Measurements from ENCODE around the gene P2RX2. TPM values are rescaled to one million over a fixed set of nuclear protein-coding genes. Genes with fewer than 3 reads are reported as not detected.

P2RX2 gene
- total and polyA plus RNA-seq, 2 of the 4 experiments (the other 2 are of a cell fraction): not detected

DNA sequence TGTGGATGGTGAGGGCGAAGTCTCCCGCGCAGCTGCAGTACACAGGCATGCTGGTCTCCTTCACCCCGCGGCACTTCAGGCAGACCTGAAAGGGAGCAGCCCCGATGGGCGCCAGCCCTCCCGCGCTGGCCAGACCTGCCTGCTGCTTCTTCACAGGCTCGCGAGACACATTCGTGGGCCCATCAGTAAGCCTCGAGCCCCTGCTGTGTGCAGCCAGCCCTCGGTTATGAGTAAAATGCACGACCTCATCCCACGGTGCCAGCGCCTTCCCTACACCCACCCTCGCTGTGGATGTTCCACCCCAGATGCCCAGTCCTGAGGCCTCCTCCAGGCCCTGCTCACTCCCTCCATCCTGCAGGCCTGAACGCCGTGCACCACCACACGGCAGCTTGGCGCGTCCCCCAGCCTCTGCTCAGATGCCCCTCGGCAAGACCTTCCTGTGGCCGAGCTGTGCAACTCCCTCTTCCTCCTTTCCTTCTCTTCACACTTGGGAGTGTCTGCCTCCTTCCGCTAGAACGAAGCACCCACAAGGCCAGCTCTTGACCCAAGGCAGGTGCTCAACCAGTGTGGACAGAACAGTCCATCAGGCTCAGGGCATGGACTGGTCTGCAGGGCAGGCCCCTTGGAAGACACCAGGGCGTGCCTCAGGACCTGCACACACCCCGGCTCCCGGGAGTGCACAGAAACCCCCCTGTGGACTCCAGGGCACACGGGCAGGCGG lies 6.5 kb downstream of the P2RX2 start:
- Histone ChIP-seq H3K18ac (ENCODE audit: low read depth, low read length) (no peak overlapping the region), H3K27ac (ENCODE audit: insufficient read depth, low read length) (no peak overlapping the region), H2BK20ac (ENCODE audit: low read depth, low read length) (no peak overlapping the region), H2AK9ac (replicated peaks; ENCODE audit: low read depth, low read length, poor library complexity) (peak overlapping the region; percentile 55), H3K9me1 (ENCODE audit: insufficient read depth, low read length) (peaks cover 7% of the 10 kb centered on the region; the same call in 1 of the 2 replicates), H3K9ac (ENCODE audit: low read depth, low read length) (no peak overlapping the region), H4K91ac (ENCODE audit: insufficient read depth, low read depth, low read length) (no peak overlapping the region), H3K4me2 (ENCODE audit: low read depth, low read length) (no peak overlapping the region), H3K4me1 (ENCODE audit: control insufficient read depth, insufficient read depth, low read length) (peaks cover 12% of the 10 kb centered on the region), H3K27me3 (ENCODE audit: control insufficient read depth, insufficient read depth, low read length) (peaks cover 2% of the 10 kb centered on the region; the same call in 1 of the 2 replicates), H4K5ac (ENCODE audit: low read depth, low read length) (no peak overlapping the region), H2BK15ac (ENCODE audit: low read depth, low read length) (no peak overlapping the region), H2BK5ac (ENCODE audit: low read depth, low read length, poor library complexity, severe bottlenecking) (no peak overlapping the region), H3K79me1 (ENCODE audit: low read depth in 1 of 2, low read length in 2 of 2) (no peaks in the 10 kb centered on the region; a peak in 1 of 4 replicates), H4K20me1 (ENCODE audit: insufficient read depth, low read length) (no peaks in the 10 kb centered on the region; the same call in 1 of the 2 replicates), H2AK5ac (ENCODE audit: low read depth, low read length) (no peak overlapping the region), H3K9me3 (ENCODE audit: control insufficient read depth, insufficient read depth, low read length) (no peaks in the 10 kb centered on the region), H3K14ac (replicated peaks; ENCODE audit: low read depth, low read length) (no peak overlapping the region), H2AFZ (replicated peaks; ENCODE audit: low read length, poor library complexity) (no peak overlapping the region), H3K23ac (ENCODE audit: low read depth, low read length) (no peak overlapping the region), H3K56ac (ENCODE audit: extremely low read depth, insufficient read depth, low read length) (no peak overlapping the region), H3K4ac (ENCODE audit: low read depth, low read length) (no peak overlapping the region), H3K36me3 (ENCODE audit: control insufficient read depth, insufficient read depth, low read length) (peaks cover 11% of the 10 kb centered on the region), H3K4me3 (ENCODE audit: insufficient read depth, low read depth, low read length) (no peak overlapping the region), H2BK120ac (ENCODE audit: low read depth, low read length) (no peak overlapping the region), H4K8ac (ENCODE audit: low read depth in 2 of 2, low read length in 2 of 2) (no peak overlapping the region)
- DNase-seq (no peak), ATAC-seq (ENCODE audit: low read depth) (no peak)
- ChIA-PET CTCF (no interaction called here), POLR2A (ENCODE audit: unreplicated experiment) (no interaction called here)
- in situ Hi-C loops (cut with MboI; ENCODE audit: low sequenced_read_pairs): no loop called here
- BruUV-seq (replicated peaks): no TSS peak
- intact Hi-C loops (cut with micrococcal nuclease): no loop called here
- TF ChIP-seq, protein P1, sequence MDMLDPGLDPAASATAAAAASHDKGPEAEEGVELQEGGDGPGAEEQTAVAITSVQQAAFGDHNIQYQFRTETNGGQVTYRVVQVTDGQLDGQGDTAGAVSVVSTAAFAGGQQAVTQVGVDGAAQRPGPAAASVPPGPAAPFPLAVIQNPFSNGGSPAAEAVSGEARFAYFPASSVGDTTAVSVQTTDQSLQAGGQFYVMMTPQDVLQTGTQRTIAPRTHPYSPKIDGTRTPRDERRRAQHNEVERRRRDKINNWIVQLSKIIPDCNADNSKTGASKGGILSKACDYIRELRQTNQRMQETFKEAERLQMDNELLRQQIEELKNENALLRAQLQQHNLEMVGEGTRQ (IDR thresholded peaks at IDR 0.05; ENCODE audit: low read depth, low read length): no peak
- TF ChIP-seq RCOR1 (IDR thresholded peaks at IDR 0.05; ENCODE audit: insufficient replicate concordance, low read length) (no peak), FOS (IDR thresholded peaks at IDR 0.05; ENCODE audit: low read depth, low read length) (no peak), CHD1 (IDR thresholded peaks at IDR 0.05; ENCODE audit: low read depth, low read length) (no peak), SMC3 (IDR thresholded peaks at IDR 0.05; ENCODE audit: low read depth, low read length) (no peak), NFE2L2 (IDR thresholded peaks at IDR 0.05; ENCODE audit: low read depth, low read length) (no peak), CTCF (conservative IDR thresholded peaks at IDR 0.05; ENCODE audit: low read depth, low read length) (no peak), MXI1 (IDR thresholded peaks at IDR 0.05; ENCODE audit: borderline replicate concordance, low read depth, low read length) (no peak)
- 91% methylated on average over 23 of the region's 32 CpGs; no CpG with 5 or more reads in 1 of the 2 experiments for WGBS, 2 experiments (ENCODE audit: extremely low coverage in 2 of 2, insufficient read length in 1 of 2)
- dilution Hi-C loops (cut with HindIII; ENCODE audit: low sequenced_read_pairs, unreplicated experiment): no loop called here

Measured in IMR-90 (cell line).